DMS153 (cell line): ENCODE measurements around the gene ITPR3.
"Not testable (repeated sequence)": the region's sequence is repeated elsewhere in the genome, so short reads cannot be mapped to it uniquely, and the experiment has no call there.

Experiments used
- DNase-seq: peaks from one replicate; lab custom pipeline; 2025; lab: John Stamatoyannopoulos, UW

Gene ITPR3

GRCh38 chr6:33613795-33614168 is 7.3 kb upstream of the ITPR3 start:
- no peak for DNase-seq

- DNase-seq: no peak
These were observed 5.0 kb upstream of the ITPR3 start for GRCh38 chr6:33616113-33616512.

- no peak for DNase-seq
These were observed 4.2 kb upstream of the ITPR3 start for GRCh38 chr6:33616913-33617312.

- no peak for DNase-seq
These were observed 1.8 kb upstream of the ITPR3 start for GRCh38 chr6:33619166-33619840.

GRCh38 chr6:33620158-33620855 is 815 bp upstream of the ITPR3 start:
- peak; percentile 23 for DNase-seq

GRCh38 chr6:33621711-33622388 is 728 bp downstream of the ITPR3 start:
- DNase-seq: no peak

- no peak for DNase-seq
These were observed 1.6 kb downstream of the ITPR3 start for GRCh38 chr6:33622456-33623431.

GRCh38 chr6:33623895-33624381 is 2.8 kb downstream of the ITPR3 start:
- peak; percentile 27 for DNase-seq

- no peak for DNase-seq
These were observed 3.7 kb downstream of the ITPR3 start for GRCh38 chr6:33624856-33625255.

- DNase-seq: no peak
These were observed 6.8 kb downstream of the ITPR3 start for GRCh38 chr6:33627876-33628275.

- peak; percentile 85 for DNase-seq
These were observed 7.4 kb downstream of the ITPR3 start for GRCh38 chr6:33628401-33628964.

GRCh38 chr6:33630014-33630413 is 8.9 kb downstream of the ITPR3 start:
- no peak for DNase-seq

GRCh38 chr6:33631521-33631920 is 10.4 kb downstream of the ITPR3 start:
- not testable (repeated sequence) for DNase-seq

GRCh38 chr6:33631971-33632557 is 10.9 kb downstream of the ITPR3 start:
- DNase-seq: no peak

GRCh38 chr6:33632558-33633039 is 11.5 kb downstream of the ITPR3 start:
- DNase-seq: peak; percentile 23

GRCh38 chr6:33633084-33633461 is 12.0 kb downstream of the ITPR3 start:
- no peak for DNase-seq

GRCh38 chr6:33633462-33634158 is 12.5 kb downstream of the ITPR3 start:
- no peak for DNase-seq

- no peak for DNase-seq
These were observed 13.1 kb downstream of the ITPR3 start for GRCh38 chr6:33634161-33634727.

- no peak for DNase-seq
These were observed 13.8 kb downstream of the ITPR3 start for GRCh38 chr6:33634946-33635345.

GRCh38 chr6:33636655-33637054 is 15.5 kb downstream of the ITPR3 start:
- DNase-seq: no peak
